ENCODE measurements around the gene SBK3.

The SBK3 gene

GRCh38 chr19:55493052-55493644, 52.2 kb downstream of the SBK3 start:
- DNase-seq (ENCODE audit: low read depth in 1 of 2, low spot score in 1 of 2) = no peak
- in situ Hi-C loops (cut with HindIII; ENCODE audit: low pct_unique_long_range_greater_than_20kb, low sequenced_read_pairs) = no loop called here
- no peak for TF ChIP-seq JUND (IDR thresholded peaks at IDR 0.05; ENCODE audit: low read depth)

DNA sequence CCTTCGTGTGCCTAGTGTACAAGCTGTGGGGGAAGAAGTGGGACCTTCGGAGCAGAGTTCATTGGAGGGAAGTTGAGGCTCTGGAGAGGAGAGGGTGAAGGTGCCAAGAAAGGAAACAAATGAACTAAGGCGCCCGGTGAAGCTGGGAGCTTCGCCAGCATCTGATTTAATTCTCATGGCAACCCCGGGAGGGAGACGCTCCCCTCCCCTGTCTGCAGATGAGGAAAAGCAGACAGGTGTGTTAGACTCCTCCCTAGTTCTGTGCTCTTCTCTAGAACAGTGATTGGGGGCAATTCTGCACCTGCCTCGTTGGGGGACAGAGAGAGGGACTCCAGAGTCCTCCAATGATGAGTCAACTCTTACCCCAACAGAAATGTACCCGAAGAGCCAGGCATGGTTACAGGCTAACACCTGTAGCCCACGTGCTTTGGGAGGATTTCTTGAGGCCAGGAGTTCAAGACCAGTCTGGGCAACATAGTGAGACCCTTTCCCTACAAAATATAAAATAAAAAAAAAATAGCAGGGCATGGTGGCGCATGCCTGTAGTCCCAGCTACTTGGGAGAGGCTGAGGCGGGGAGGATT, 52.9 kb downstream of the SBK3 start:
- peak in 1 of 2 experiments; percentile 30 for DNase-seq (ENCODE audit: low read depth in 1 of 2, low spot score in 1 of 2)
- in situ Hi-C loops (cut with HindIII; ENCODE audit: low pct_unique_long_range_greater_than_20kb, low sequenced_read_pairs) = no loop called here
- TF ChIP-seq JUND (IDR thresholded peaks at IDR 0.05; ENCODE audit: low read depth) = no peak

DNA sequence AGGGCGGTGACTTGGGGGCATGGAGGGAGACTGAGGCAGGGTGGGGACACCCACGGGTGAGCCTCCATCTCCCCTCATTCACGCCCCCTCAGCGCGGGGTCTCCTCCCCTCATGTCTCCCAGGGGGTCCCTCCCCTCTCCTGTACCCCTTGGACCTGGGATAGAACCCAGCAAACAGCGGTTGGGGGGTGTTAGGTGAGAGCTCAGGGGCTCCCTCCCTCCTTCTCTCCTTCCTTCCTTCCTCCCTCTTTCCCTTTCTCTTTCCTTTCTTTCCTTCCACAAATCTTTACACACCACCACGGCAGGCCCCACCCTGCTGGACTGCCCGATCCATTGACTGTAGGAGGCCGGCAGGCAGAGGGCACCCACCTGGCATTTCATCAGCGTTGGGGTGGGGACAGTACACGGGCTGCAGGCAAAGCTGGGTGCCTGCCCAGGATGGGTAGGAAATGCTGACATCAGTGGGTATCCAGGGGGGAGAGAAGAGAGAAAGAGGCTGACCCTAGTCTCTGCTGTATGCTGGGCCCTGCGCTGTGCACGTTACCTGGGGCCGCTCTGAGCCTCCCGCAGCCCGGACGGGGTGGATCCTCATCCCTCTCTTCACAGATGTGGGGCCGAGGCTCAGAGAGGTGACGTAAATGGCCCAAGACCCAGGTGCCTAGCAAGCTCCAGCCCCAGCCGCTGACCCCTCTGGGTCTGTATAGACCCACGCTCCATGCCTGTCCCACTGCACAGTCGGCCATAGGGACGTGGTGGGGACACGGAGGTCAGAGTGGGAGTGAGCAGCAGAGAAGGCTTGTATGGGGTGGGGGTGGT, 53.6 kb downstream of the SBK3 start:
- in situ Hi-C loops (cut with HindIII; ENCODE audit: low pct_unique_long_range_greater_than_20kb, low sequenced_read_pairs) = no loop called here
- no peak for DNase-seq (ENCODE audit: low read depth in 1 of 2, low spot score in 1 of 2)
- no peak for TF ChIP-seq JUND (IDR thresholded peaks at IDR 0.05; ENCODE audit: low read depth)
